ENCODE data around the gene TMEM44.

The TMEM44 gene

DNA sequence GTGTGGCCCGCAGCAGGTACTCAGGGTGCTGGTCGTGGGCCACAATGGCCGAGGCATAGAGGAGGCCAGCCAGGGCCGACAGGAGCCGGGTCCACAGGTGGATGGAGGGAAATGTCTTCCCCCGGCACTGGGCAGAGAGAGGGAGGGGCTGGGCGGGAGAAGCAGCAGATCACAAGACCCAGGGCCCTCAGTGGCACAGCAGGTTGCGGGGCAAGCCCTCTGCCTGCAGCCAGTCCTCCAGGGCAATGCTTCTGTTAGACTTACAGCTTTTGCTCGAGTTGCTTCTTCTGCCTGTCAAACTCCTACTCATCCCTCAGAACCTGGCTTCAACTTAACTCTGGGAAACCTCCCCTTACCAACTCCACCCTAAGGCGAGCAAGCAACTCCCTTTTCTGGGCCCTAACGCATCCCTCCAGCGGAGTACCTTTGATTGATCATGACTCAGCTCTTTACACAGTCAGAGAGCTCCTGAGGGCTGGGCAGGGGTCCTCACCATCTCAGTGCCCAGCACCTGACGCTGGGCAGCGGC lies 16.0 kb downstream of the TMEM44 start:
- TF ChIP-seq, protein P1, sequence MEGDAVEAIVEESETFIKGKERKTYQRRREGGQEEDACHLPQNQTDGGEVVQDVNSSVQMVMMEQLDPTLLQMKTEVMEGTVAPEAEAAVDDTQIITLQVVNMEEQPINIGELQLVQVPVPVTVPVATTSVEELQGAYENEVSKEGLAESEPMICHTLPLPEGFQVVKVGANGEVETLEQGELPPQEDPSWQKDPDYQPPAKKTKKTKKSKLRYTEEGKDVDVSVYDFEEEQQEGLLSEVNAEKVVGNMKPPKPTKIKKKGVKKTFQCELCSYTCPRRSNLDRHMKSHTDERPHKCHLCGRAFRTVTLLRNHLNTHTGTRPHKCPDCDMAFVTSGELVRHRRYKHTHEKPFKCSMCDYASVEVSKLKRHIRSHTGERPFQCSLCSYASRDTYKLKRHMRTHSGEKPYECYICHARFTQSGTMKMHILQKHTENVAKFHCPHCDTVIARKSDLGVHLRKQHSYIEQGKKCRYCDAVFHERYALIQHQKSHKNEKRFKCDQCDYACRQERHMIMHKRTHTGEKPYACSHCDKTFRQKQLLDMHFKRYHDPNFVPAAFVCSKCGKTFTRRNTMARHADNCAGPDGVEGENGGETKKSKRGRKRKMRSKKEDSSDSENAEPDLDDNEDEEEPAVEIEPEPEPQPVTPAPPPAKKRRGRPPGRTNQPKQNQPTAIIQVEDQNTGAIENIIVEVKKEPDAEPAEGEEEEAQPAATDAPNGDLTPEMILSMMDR (IDR thresholded peaks at IDR 0.05; ENCODE audit: low read depth, low read length): no peak
- H3K4me3 ChIP-seq (replicated peaks in 1 of 2; ENCODE audit: low read depth in 2 of 2, low read length in 2 of 2): no peak overlapping the region
- DNase-seq (ENCODE audit: low read depth in 2 of 2): no peak

DNA sequence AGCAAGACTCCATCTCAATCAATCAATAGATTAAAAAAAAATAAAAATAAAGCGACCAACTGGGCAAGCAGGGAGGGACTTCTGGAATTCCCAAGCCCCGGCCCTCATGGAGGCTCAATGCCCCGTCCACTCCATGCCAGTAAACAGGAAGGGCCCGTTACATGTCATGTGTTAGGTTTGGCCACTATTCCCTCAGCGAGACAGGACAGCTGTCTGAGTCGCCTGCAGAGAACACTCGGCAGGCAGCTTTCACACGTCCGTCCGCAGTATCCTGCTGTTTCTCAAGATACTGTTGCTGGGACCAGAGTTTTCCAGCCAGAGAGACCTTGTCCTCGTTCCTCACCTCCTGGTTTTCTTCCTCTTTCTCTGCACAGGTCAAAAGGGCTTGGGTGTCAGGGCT lies 18.0 kb downstream of the TMEM44 start:
- DNase-seq (ENCODE audit: low read depth in 2 of 2): no peak
- no peak overlapping the region for H3K4me3 ChIP-seq (replicated peaks in 1 of 2; ENCODE audit: low read depth in 2 of 2, low read length in 2 of 2)
- TF ChIP-seq, protein P1 (IDR thresholded peaks at IDR 0.05; ENCODE audit: low read depth, low read length): no peak

GRCh38 chr3:194612221-194612620 lies 21.0 kb downstream of the TMEM44 start:
- TF ChIP-seq, protein P1 (IDR thresholded peaks at IDR 0.05; ENCODE audit: low read depth, low read length): no peak

DNA sequence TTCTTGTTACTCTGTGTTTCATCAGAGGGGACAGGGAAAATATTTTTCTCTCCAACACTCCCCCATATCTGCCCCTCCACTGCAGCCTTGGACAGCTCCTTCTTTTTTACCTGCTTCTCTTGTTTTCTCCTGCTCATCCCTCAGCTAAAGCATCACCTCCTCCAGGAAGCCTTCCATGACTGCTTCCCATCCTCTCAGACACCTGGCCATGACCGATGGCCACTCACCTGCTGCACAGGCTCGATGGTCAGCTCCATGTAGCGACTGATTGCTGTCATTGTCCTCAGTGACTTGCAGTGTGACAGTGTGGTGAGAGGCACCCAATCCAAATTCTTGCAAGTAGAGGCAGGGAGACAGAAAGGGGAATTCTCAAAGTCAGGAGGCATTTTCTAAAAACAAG lies 22.5 kb downstream of the TMEM44 start:
- TF ChIP-seq, protein P1 (IDR thresholded peaks at IDR 0.05; ENCODE audit: low read depth, low read length): no peak

More at GRCh38 chr3:194612221-194612620, 21.0 kb downstream of the TMEM44 start:
- no peak overlapping the region for H3K4me3 ChIP-seq (replicated peaks in 1 of 2; ENCODE audit: low read depth in 2 of 2, low read length in 2 of 2)
- no peak for DNase-seq (ENCODE audit: low read depth in 2 of 2)

DNA sequence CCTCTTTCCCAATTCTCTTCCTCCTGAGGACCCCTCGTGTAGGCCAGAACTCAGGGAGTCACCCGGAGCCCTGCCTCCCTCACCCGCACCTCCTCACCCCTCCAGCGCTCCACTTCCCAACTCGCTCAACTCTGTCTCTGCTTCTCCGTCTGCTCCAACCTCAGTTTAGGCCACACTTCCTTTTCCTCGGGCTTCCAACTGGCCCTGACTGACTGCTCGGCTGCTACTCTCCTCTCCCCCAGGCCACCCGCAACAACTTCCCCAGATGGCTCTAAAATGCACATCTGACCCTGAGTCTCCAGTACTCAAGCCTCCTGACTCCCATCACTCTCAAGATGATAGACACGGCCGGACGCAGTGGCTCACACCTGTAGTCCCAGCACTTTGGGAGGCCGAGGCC lies 23.6 kb downstream of the TMEM44 start:
- TF ChIP-seq, protein P1 (IDR thresholded peaks at IDR 0.05; ENCODE audit: low read depth, low read length): no peak
- DNase-seq (ENCODE audit: low read depth in 2 of 2): no peak
- no peak overlapping the region for H3K4me3 ChIP-seq (replicated peaks in 1 of 2; ENCODE audit: low read depth in 2 of 2, low read length in 2 of 2)

More for the DNA sequence above, 22.5 kb downstream of the TMEM44 start:
- H3K4me3 ChIP-seq (replicated peaks in 1 of 2; ENCODE audit: low read depth in 2 of 2, low read length in 2 of 2): no peak overlapping the region
- DNase-seq (ENCODE audit: low read depth in 2 of 2): no peak

- TF ChIP-seq, protein P1 (IDR thresholded peaks at IDR 0.05; ENCODE audit: low read depth, low read length): no peak
- H3K4me3 ChIP-seq (replicated peaks in 1 of 2; ENCODE audit: low read depth in 2 of 2, low read length in 2 of 2): no peak overlapping the region
- no peak for DNase-seq (ENCODE audit: low read depth in 2 of 2)
Measured at GRCh38 chr3:194608981-194609380, 24.2 kb downstream of the TMEM44 start.

Data from cardiac fibroblast (primary cell).